MCF 10A (cell line): ENCODE results near the gene KLHL7. TPM values are rescaled to one million over a fixed set of nuclear protein-coding genes. Genes with fewer than 3 reads are reported as not detected.

ENCODE experiments used
- BruUV-seq: library from RNA; stranded (reverse); fragments of 400-500 nt; replicated peaks from 2 replicates; lab custom pipeline; 2021; lab: Mats Ljungman, UMichigan
- CTCF ChIA-PET: fragments of 300-600 bp; sonication (Branson Sonifier 250); formaldehyde crosslinking; extraction: SDS; loops from one replicate; lab custom pipeline; 2021; ENCODE audit warnings: antibody characterized with exemption, inconsistent platforms; lab: Yijun Ruan, JAX
- POLR2A ChIA-PET: fragments of 300-600, 350-650 bp; sonication (Branson Sonifier 250); formaldehyde crosslinking; extraction: SDS; loops from one replicate; lab custom pipeline; 2020; ENCODE audit warnings: antibody characterized with exemption, inconsistent platforms; lab: Yijun Ruan, JAX
- DNase-seq: peaks from one replicate; pipeline ENCODE4 v3.0.0-alpha.2; 2018; ENCODE audit not compliant: unreplicated experiment
- H3K27ac Mint-ChIP-seq: one replicate; pipeline ENCODE4 v1.8.0; 2022; ENCODE audit warnings: mild to moderate bottlenecking, low read depth, mixed read lengths; ENCODE audit not compliant: unreplicated experiment
- H3K27me3 Mint-ChIP-seq: one replicate; pipeline ENCODE4 v1.8.0; 2022; ENCODE audit warnings: mixed read lengths; ENCODE audit not compliant: insufficient read depth, unreplicated experiment
- H3K36me3 Mint-ChIP-seq: one replicate; pipeline ENCODE4 v1.8.0; 2022; ENCODE audit warnings: mild to moderate bottlenecking, moderate library complexity, mixed read lengths; ENCODE audit not compliant: insufficient read depth, unreplicated experiment
- H3K4me1 Mint-ChIP-seq: one replicate; pipeline ENCODE4 v1.8.0; 2022; ENCODE audit warnings: mixed read lengths; ENCODE audit not compliant: insufficient read depth, unreplicated experiment
- H3K4me3 Mint-ChIP-seq: one replicate; pipeline ENCODE4 v1.8.0; 2022; ENCODE audit warnings: mild to moderate bottlenecking, moderate library complexity, mixed read lengths; ENCODE audit not compliant: unreplicated experiment
- H3K9me3 Mint-ChIP-seq: one replicate; pipeline ENCODE4 v1.8.0; 2022; ENCODE audit warnings: mixed read lengths; ENCODE audit not compliant: unreplicated experiment
- CTCF ChIP-seq: fragments of 200-600 bp; IDR thresholded peaks from one replicate; pipeline ENCODE4 v1.8.0; 2022; ENCODE audit warnings: antibody characterized with exemption, mild to moderate bottlenecking; ENCODE audit not compliant: unreplicated experiment
- intact Hi-C: fragments of 100-400 bp; cut with micrococcal nuclease; formaldehyde crosslinking; loops from 2 replicates; pipeline ENCODE4 v1.14.1; 2022
- total RNA-seq: library from RNA; stranded (reverse); gene quantifications from 2 replicates; pipeline ENCODE4 v1.2.3, GENCODE V29; 2022

The KLHL7 gene
- total RNA-seq, 1 experiment from 2014 or later: 19.1 TPM

GRCh38 chr7:23167691-23168090, 62.1 kb downstream of the KLHL7 start:
- no peaks in the 10 kb centered on the region for H3K9me3 Mint-ChIP-seq
- ChIA-PET POLR2A (no interaction called here), CTCF (interaction anchor here (0.8 kb wide), 1 partner anchor 83 kb away, joined by 3 read pairs; no protein-coding TSS in a partner anchor)
- no peaks in the 10 kb centered on the region for H3K27me3 Mint-ChIP-seq
- TF ChIP-seq CTCF: no peak
- H3K27ac Mint-ChIP-seq: no peak overlapping the region
- no TSS peak for BruUV-seq
- no peak for DNase-seq
- intact Hi-C loops: no loop called here
- H3K4me1 Mint-ChIP-seq: no peaks in the 10 kb centered on the region
- peaks cover 4% of the 10 kb centered on the region for H3K36me3 Mint-ChIP-seq
- H3K4me3 Mint-ChIP-seq: no peak overlapping the region

- Mint-ChIP-seq H3K9me3 (no peaks in the 10 kb centered on the region), H3K4me1 (no peaks in the 10 kb centered on the region), H3K4me3 (no peak overlapping the region), H3K27me3 (no peaks in the 10 kb centered on the region), H3K27ac (no peak overlapping the region), H3K36me3 (peaks cover 6% of the 10 kb centered on the region)
- CTCF ChIA-PET: interaction anchor here (0.8 to 1.6 kb wide), 3 partner anchors 63 to 94 kb away, joined by 3 read pairs; partner anchors contain the start of gene KLHL7
- no TSS peak for BruUV-seq
- intact Hi-C loops: no loop called here
- DNase-seq: no peak
- TF ChIP-seq CTCF: no peak
- POLR2A ChIA-PET: no interaction called here
Measured at GRCh38 chr7:23168111-23168885, 62.7 kb downstream of the KLHL7 start.

- intact Hi-C loops: no loop called here
- no peak for TF ChIP-seq CTCF
- POLR2A ChIA-PET: interaction anchor here (2.1 to 2.6 kb wide), 2 partner anchors 70 kb away, joined by 10 to 14 read pairs; partner anchors contain the start of gene KLHL7
- no peak for DNase-seq
- CTCF ChIA-PET: interaction anchor here (0.6 to 0.7 kb wide), 2 partner anchors 85 to 345 kb away, joined by 3 to 8 read pairs; no protein-coding TSS in a partner anchor
- no peaks in the 10 kb centered on the region for H3K9me3 Mint-ChIP-seq
- H3K27me3 Mint-ChIP-seq: no peaks in the 10 kb centered on the region
- no peak overlapping the region for H3K4me3 Mint-ChIP-seq
- no peak overlapping the region for H3K27ac Mint-ChIP-seq
- no TSS peak for BruUV-seq
- peaks cover 6% of the 10 kb centered on the region for H3K36me3 Mint-ChIP-seq
- H3K4me1 Mint-ChIP-seq: no peaks in the 10 kb centered on the region
Measured at GRCh38 chr7:23175938-23176337, 70.4 kb downstream of the KLHL7 start.
